Liver (tissue), 9 donors: Measurements from ENCODE around the gene KHDRBS2. TPM values are rescaled to one million over a fixed set of nuclear protein-coding genes. Genes with fewer than 3 reads are reported as not detected.

Source experiments
- DNase-seq: peaks from one replicate; pipeline ENCODE4 v3.0.0-alpha.2; 2017; ENCODE audit warnings: low spot score
- H3K27ac ChIP-seq, 2 donors: one replicate each; pipeline ENCODE4 v1.7.0; 2013; ENCODE audit warnings: inconsistent platforms in 2 of 2, low read length in 2 of 2, control low read depth in 1 of 2, low read depth in 1 of 2, mild to moderate bottlenecking in 1 of 2
- H3K27me3 ChIP-seq, 4 donors: one replicate each; pipeline versions ENCODE4 v1.6.1 to v1.7.0; 2013; ENCODE audit warnings: low read length in 3 of 4, inconsistent platforms in 1 of 4, mild to moderate bottlenecking in 1 of 4, moderate library complexity in 1 of 4; ENCODE audit not compliant: control insufficient read depth in 4 of 4, insufficient read depth in 4 of 4
- H3K36me3 ChIP-seq, 4 donors: one replicate each; pipeline versions ENCODE4 v1.6.1 to v1.7.0; 2013; ENCODE audit warnings: low read length in 3 of 4, mild to moderate bottlenecking in 3 of 4, low read depth in 1 of 4, moderate library complexity in 1 of 4; ENCODE audit not compliant: control insufficient read depth in 4 of 4, insufficient read depth in 3 of 4
- H3K4me1 ChIP-seq, 4 donors: one replicate each; pipeline versions ENCODE4 v1.6.1 to v1.7.0; 2013; ENCODE audit warnings: low read length in 3 of 4, mild to moderate bottlenecking in 3 of 4, moderate library complexity in 1 of 4; ENCODE audit not compliant: control insufficient read depth in 4 of 4, insufficient read depth in 4 of 4
- H3K4me3 ChIP-seq, 3 donors: one replicate each; pipeline versions ENCODE4 v1.6.1 to v1.7.0; 2013; ENCODE audit warnings: low read length in 3 of 3, control low read depth in 1 of 3, low read depth in 1 of 3, mild to moderate bottlenecking in 1 of 3
- H3K9ac ChIP-seq, 2 donors: one replicate each; pipeline ENCODE4 v1.7.0; 2013; ENCODE audit warnings: low read length in 2 of 2, mild to moderate bottlenecking in 2 of 2, moderate library complexity in 2 of 2, control low read depth in 1 of 2, low read depth in 1 of 2
- H3K9me3 ChIP-seq, 4 donors: one replicate each; pipeline versions ENCODE4 v1.6.1 to v1.7.0; 2013; ENCODE audit warnings: low read length in 3 of 4; ENCODE audit not compliant: control insufficient read depth in 4 of 4
- CTCF ChIP-seq: fragments of 150-350 bp; IDR thresholded peaks from 2 replicates; pipeline ENCODE4 v1.5.1; 2017; ENCODE audit warnings: improper control_type of control experiment, low read depth, low read length; ENCODE audit not compliant: missing input control
- EGR1 ChIP-seq, 2 donors: IDR thresholded peaks; 2 replicates each; pipeline ENCODE4 v1.6.1; 2016 to 2018; ENCODE audit warnings: antibody characterized with exemption in 2 of 2, low read depth in 2 of 2
- FOXA1 ChIP-seq: IDR thresholded peaks from 2 replicates; pipeline ENCODE4 v1.6.1; 2016; ENCODE audit warnings: antibody characterized with exemption
- FOXA2 ChIP-seq: IDR thresholded peaks from 2 replicates; pipeline ENCODE4 v1.6.1; 2016; ENCODE audit warnings: antibody characterized with exemption
- GABPA ChIP-seq, 2 donors: IDR thresholded peaks in 1 of 2; conservative IDR thresholded peaks in 1 of 2; 2 replicates each; pipeline ENCODE4 v1.6.1; 2016; ENCODE audit warnings: antibody characterized with exemption in 2 of 2, mild to moderate bottlenecking in 1 of 2, moderate library complexity in 1 of 2
- HNF4A ChIP-seq, 2 donors: conservative IDR thresholded peaks; 2 replicates each; pipeline ENCODE4 v1.6.1; 2016; ENCODE audit warnings: antibody characterized with exemption in 2 of 2, mild to moderate bottlenecking in 2 of 2
- JUND ChIP-seq, 2 donors: IDR thresholded peaks; 2 replicates each; pipeline ENCODE4 v1.6.1; 2016; ENCODE audit warnings: antibody characterized with exemption in 2 of 2
- MAX ChIP-seq: IDR thresholded peaks from 2 replicates; pipeline ENCODE4 v1.6.1; 2016; ENCODE audit warnings: antibody characterized with exemption
- NR2F2 ChIP-seq: IDR thresholded peaks from 2 replicates; pipeline ENCODE4 v1.6.1; 2016; ENCODE audit warnings: antibody characterized with exemption
- RAD21 ChIP-seq, 2 donors: IDR thresholded peaks; 2 replicates each; pipeline ENCODE4 v1.6.1; 2016; ENCODE audit warnings: antibody characterized with exemption in 2 of 2, mild to moderate bottlenecking in 2 of 2
- REST ChIP-seq: IDR thresholded peaks from 2 replicates; pipeline ENCODE4 v1.6.1; 2016; ENCODE audit warnings: antibody characterized with exemption, mild to moderate bottlenecking
- RXRA ChIP-seq, 2 donors: IDR thresholded peaks; 2 replicates each; pipeline ENCODE4 v1.6.1; 2017 to 2018; ENCODE audit warnings: antibody characterized with exemption in 2 of 2, mild to moderate bottlenecking in 1 of 2
- SP1 ChIP-seq: IDR thresholded peaks from 2 replicates; pipeline ENCODE4 v1.6.1; 2018; ENCODE audit warnings: antibody characterized with exemption, mild to moderate bottlenecking
- TAF1 ChIP-seq: conservative IDR thresholded peaks from 2 replicates; pipeline ENCODE4 v1.6.1; 2016; ENCODE audit warnings: antibody characterized with exemption, mild to moderate bottlenecking
- polyA plus RNA-seq, 2 donors: library from polyadenylated mRNA; stranded (reverse) in 1 of 2; unstranded in 1 of 2; fragments of 200-250 nt in 1 of 2; fragments of >200 nt in 1 of 2; fragmentation: Nextera tagmentation in 1 of 2; extraction: Ambion mirVana in 1 of 2; gene quantifications; one replicate each; pipeline versions ENCODE4 v1.2.1 to v1.2.3, GENCODE V29; 2013 to 2015
- total RNA-seq, 2 donors: library from RNA; depleted of rRNA; stranded (reverse); fragments of >200 nt; gene quantifications; one replicate each; pipeline ENCODE4 v1.2.3, GENCODE V29; 2014
- TF ChIP-seq, protein P1 (sequence below): IDR thresholded peaks from 2 replicates; pipeline ENCODE4 v1.6.1; 2016; ENCODE audit warnings: antibody characterized with exemption
- donor health status: healthy.
- donor health status: healthy.
- donor health status: healthy.
- donor health status: healthy.
- donor health status: healthy.

Gene KHDRBS2
- total and polyA plus RNA-seq, 4 donors: 0.08 to 1.1 TPM; not detected in 2

DNA sequence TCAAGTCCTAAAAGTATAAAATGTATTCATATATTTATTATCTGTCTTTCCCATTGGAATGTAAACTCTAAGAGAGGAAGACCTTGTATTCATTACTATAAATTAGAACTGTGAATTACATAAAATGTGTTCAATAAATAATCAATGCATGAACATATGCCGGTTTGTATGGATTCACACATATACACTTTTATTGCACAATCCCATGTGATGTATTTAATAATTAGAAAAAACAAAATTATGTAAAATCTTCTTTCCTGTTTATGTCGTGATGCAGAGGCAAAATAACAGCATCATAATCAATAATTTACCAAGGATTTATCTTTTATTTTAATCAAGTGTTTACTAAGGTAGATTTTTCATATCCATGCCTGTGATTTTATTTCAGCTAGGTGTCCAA, 240.5 kb downstream of the KHDRBS2 start (continued):
- no peak for TF ChIP-seq CTCF

- no peaks in the 10 kb centered on the region for H3K27me3 ChIP-seq
- H3K9me3 ChIP-seq: no peaks in the 10 kb centered on the region
- no peaks in the 10 kb centered on the region for H3K4me1 ChIP-seq
- H3K4me3 ChIP-seq: no peak overlapping the region
- no peak for DNase-seq
- H3K9ac ChIP-seq: no peak overlapping the region
- no peaks in the 10 kb centered on the region for H3K36me3 ChIP-seq
- H3K27ac ChIP-seq: no peak overlapping the region
- no peak for TF ChIP-seq TAF1
- TF ChIP-seq, protein P1, sequence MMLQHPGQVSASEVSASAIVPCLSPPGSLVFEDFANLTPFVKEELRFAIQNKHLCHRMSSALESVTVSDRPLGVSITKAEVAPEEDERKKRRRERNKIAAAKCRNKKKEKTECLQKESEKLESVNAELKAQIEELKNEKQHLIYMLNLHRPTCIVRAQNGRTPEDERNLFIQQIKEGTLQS: no peak
- no peak for TF ChIP-seq JUND (IDR thresholded peaks at IDR 0.05)
- TF ChIP-seq FOXA2: no peak
- TF ChIP-seq HNF4A (conservative IDR thresholded peaks at IDR 0.05): no peak
- no peak for TF ChIP-seq FOXA1
- TF ChIP-seq GABPA (IDR thresholded peaks at IDR 0.05 in 1 of 2, conservative IDR thresholded peaks at IDR 0.05 in 1 of 2): no peak
- no peak for TF ChIP-seq MAX
- no peak for TF ChIP-seq CTCF
- TF ChIP-seq RXRA (IDR thresholded peaks at IDR 0.05): no peak
- TF ChIP-seq RAD21 (IDR thresholded peaks at IDR 0.05): no peak
- no peak for TF ChIP-seq EGR1 (IDR thresholded peaks at IDR 0.05; ENCODE audit: low read depth in 2 of 2)
Measured at GRCh38 chr6:62043084-62043483, 242.9 kb downstream of the KHDRBS2 start.

DNA sequence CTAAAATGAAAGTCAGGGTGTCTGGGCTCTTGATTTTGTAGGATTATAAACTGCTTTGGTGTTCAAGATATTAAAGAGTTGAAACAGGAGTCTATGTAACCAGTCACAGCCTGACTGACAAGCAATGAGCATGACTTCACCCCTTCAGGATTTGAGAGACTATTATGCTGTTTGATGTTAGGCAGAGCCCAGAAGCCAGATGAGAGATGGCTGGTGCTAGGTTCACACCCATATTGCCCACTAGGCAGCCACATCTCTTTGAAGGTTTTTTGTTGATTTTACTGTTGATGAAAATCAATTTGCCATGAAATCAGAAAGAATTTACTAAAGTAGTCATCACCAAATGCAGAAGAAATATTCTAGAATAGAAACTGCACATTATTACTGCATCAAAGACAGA, 243.6 kb downstream of the KHDRBS2 start:
- Histone ChIP-seq H3K36me3 (no peaks in the 10 kb centered on the region), H3K9ac (no peak overlapping the region), H3K27ac (no peak overlapping the region), H3K4me1 (no peaks in the 10 kb centered on the region), H3K4me3 (no peak overlapping the region), H3K9me3 (no peaks in the 10 kb centered on the region), H3K27me3 (no peaks in the 10 kb centered on the region)
- TF ChIP-seq NR2F2 (no peak), REST (no peak), RAD21 (IDR thresholded peaks at IDR 0.05) (no peak), SP1 (no peak), TAF1 (no peak), CTCF (no peak), EGR1 (IDR thresholded peaks at IDR 0.05; ENCODE audit: low read depth in 2 of 2) (no peak)
- TF ChIP-seq, protein P1: no peak
- no peak for DNase-seq
